ENCODE measurements around the gene TMPRSS7. TPM values are rescaled to one million over a fixed set of nuclear protein-coding genes. Genes with fewer than 3 reads are reported as not detected.

TMPRSS7 gene
- total and polyA plus RNA-seq, 2 experiments from 2014 or later, result not detected

DNA sequence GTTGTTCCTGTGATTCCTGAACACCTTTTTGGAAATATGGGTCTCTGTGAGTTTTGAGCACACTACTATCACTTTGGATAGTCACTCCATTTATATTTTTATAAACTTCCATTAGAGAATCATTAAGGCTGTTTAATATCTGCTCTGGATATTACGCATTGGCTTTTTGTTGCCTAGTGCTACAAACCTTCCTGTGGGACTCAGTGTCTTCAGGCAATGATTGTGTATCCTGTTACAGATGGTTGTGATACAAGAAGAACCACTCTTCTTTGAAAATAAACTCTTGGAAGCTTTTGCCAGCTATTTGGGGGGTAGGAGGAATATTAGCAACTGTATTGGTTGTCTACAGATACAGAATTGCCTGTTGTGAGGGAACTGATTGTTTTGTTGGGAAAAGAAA is 82.9 kb downstream of the TMPRSS7 start:
- H3K79me2 ChIP-seq (replicated peaks; ENCODE audit: insufficient read depth), result no peaks in the 10 kb centered on the region
- H3K4me1 Mint-ChIP-seq, result peaks cover 15% of the 10 kb centered on the region
- no peaks in the 10 kb centered on the region; the same call in none of the 2 replicates for H3K36me3 ChIP-seq (ENCODE audit: insufficient read depth)
- peaks cover 9% of the 10 kb centered on the region; the same call in 2 of the 3 replicates for H3K36me3 Mint-ChIP-seq (ENCODE audit: low read depth)
- H3K27me3 ChIP-seq (ENCODE audit: insufficient read depth), result no peaks in the 10 kb centered on the region
- H3K27ac ChIP-seq (ENCODE audit: low read depth), result no peak overlapping the region
- H3K9me2 ChIP-seq (ENCODE audit: insufficient read depth), result no peaks in the 10 kb centered on the region
- H2AFZ ChIP-seq, result no peak overlapping the region
- peak overlapping the region; percentile 14; the same call in 1 of the 2 replicates for H3K27ac Mint-ChIP-seq
- H3K4me2 ChIP-seq, result no peak overlapping the region
- H3K27me3 Mint-ChIP-seq (ENCODE audit: insufficient read depth, low read depth, poor library complexity), result peaks cover 2% of the 10 kb centered on the region
- no peaks in the 10 kb centered on the region for H4K20me1 ChIP-seq (replicated peaks; ENCODE audit: insufficient read depth)
- peaks cover 17% of the 10 kb centered on the region for H3K4me1 ChIP-seq (ENCODE audit: insufficient read depth)
- DNase-seq (ENCODE audit: low spot score) (no peak), ATAC-seq (no peak)
- H3K4me3 ChIP-seq, result no peak overlapping the region
- no peaks in the 10 kb centered on the region for H3F3A ChIP-seq (replicated peaks; ENCODE audit: low read depth)
- no peaks in the 10 kb centered on the region for H3K9me3 Mint-ChIP-seq
- no peak overlapping the region for H3K4me3 Mint-ChIP-seq
- TF ChIP-seq ZNF331 (CRISPR knock-in tag; IDR thresholded peaks at IDR 0.05; ENCODE audit: low read depth) (no peak), STAT1 (IDR thresholded peaks at IDR 0.05; ENCODE audit: unreplicated experiment) (no peak), NANOG (IDR thresholded peaks at IDR 0.05; ENCODE audit: borderline replicate concordance) (no peak), EZH2phosphoT487 (IDR thresholded peaks at IDR 0.05; ENCODE audit: unreplicated experiment) (no peak), EZH2 (IDR thresholded peaks at IDR 0.05; ENCODE audit: low read depth, unreplicated experiment) (no peak)
- TF ChIP-seq, protein P1, sequence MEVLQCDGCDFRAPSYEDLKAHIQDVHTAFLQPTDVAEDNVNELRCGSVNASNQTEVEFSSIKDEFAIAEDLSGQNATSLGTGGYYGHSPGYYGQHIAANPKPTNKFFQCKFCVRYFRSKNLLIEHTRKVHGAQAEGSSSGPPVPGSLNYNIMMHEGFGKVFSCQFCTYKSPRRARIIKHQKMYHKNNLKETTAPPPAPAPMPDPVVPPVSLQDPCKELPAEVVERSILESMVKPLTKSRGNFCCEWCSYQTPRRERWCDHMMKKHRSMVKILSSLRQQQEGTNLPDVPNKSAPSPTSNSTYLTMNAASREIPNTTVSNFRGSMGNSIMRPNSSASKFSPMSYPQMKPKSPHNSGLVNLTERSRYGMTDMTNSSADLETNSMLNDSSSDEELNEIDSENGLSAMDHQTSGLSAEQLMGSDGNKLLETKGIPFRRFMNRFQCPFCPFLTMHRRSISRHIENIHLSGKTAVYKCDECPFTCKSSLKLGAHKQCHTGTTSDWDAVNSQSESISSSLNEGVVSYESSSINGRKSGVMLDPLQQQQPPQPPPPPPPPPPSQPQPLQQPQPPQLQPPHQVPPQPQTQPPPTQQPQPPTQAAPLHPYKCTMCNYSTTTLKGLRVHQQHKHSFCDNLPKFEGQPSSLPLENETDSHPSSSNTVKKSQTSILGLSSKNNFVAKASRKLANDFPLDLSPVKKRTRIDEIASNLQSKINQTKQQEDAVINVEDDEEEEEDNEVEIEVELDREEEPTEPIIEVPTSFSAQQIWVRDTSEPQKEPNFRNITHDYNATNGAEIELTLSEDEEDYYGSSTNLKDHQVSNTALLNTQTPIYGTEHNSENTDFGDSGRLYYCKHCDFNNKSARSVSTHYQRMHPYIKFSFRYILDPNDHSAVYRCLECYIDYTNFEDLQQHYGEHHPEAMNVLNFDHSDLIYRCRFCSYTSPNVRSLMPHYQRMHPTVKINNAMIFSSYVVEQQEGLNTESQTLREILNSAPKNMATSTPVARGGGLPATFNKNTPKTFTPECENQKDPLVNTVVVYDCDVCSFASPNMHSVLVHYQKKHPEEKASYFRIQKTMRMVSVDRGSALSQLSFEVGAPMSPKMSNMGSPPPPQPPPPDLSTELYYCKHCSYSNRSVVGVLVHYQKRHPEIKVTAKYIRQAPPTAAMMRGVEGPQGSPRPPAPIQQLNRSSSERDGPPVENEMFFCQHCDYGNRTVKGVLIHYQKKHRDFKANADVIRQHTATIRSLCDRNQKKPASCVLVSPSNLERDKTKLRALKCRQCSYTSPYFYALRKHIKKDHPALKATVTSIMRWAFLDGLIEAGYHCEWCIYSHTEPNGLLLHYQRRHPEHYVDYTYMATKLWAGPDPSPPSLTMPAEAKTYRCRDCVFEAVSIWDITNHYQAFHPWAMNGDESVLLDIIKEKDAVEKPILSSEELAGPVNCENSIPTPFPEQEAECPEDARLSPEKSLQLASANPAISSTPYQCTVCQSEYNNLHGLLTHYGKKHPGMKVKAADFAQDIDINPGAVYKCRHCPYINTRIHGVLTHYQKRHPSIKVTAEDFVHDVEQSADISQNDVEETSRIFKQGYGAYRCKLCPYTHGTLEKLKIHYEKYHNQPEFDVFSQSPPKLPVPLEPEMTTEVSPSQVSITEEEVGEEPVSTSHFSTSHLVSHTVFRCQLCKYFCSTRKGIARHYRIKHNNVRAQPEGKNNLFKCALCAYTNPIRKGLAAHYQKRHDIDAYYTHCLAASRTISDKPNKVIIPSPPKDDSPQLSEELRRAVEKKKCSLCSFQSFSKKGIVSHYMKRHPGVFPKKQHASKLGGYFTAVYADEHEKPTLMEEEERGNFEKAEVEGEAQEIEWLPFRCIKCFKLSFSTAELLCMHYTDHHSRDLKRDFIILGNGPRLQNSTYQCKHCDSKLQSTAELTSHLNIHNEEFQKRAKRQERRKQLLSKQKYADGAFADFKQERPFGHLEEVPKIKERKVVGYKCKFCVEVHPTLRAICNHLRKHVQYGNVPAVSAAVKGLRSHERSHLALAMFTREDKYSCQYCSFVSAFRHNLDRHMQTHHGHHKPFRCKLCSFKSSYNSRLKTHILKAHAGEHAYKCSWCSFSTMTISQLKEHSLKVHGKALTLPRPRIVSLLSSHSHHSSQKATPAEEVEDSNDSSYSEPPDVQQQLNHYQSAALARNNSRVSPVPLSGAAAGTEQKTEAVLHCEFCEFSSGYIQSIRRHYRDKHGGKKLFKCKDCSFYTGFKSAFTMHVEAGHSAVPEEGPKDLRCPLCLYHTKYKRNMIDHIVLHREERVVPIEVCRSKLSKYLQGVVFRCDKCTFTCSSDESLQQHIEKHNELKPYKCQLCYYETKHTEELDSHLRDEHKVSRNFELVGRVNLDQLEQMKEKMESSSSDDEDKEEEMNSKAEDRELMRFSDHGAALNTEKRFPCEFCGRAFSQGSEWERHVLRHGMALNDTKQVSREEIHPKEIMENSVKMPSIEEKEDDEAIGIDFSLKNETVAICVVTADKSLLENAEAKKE (CRISPR knock-in tag; IDR thresholded peaks at IDR 0.05), result no peak

All from GM23338 (cell line).